Hematopoietic multipotent progenitor cell treated with erythropoietin and hydrocortisone succinate and interleukin-3 and kit ligand, for 8 days (in vitro differentiated cells): Measurements from ENCODE around the gene LYPD4.
"Not testable (repeated sequence)": the region's sequence is repeated elsewhere in the genome, so short reads cannot be mapped to it uniquely, and the experiment has no call there.

Source experiments
- DNase-seq: peaks from one replicate; pipeline ENCODE4 v3.0.0-alpha.2; 2015

The LYPD4 gene

GRCh38 chr19:41844601-41845000, at the start of gene LYPD4:
LYPD4 (minus strand) TSS chr19:41844683; CDS start chr19:41839285, 5,398 bp downstream.
- no peak for DNase-seq

GRCh38 chr19:41893899-41894298, 49.4 kb upstream of the LYPD4 start:
- DNase-seq, result no peak

GRCh38 chr19:41892173-41892902, 47.9 kb upstream of the LYPD4 start:
- DNase-seq, result no peak

- DNase-seq, result no peak
These were observed 46.5 kb upstream of the LYPD4 start for GRCh38 chr19:41890936-41891335.

GRCh38 chr19:41889896-41890295, 45.4 kb upstream of the LYPD4 start:
- DNase-seq, result no peak

GRCh38 chr19:41888926-41889325, 44.4 kb upstream of the LYPD4 start:
- DNase-seq, result no peak

- DNase-seq, result no peak
These were observed 43.4 kb upstream of the LYPD4 start for GRCh38 chr19:41887711-41888382.

GRCh38 chr19:41886761-41887710, 42.6 kb upstream of the LYPD4 start:
- no peak for DNase-seq

GRCh38 chr19:41883821-41884733, 39.6 kb upstream of the LYPD4 start:
- DNase-seq, result peak; percentile 97

GRCh38 chr19:41883463-41883820, 39.0 kb upstream of the LYPD4 start:
- DNase-seq, result no peak

- DNase-seq, result no peak
These were observed 38.3 kb upstream of the LYPD4 start, which contains the start of gene ARHGEF1 for GRCh38 chr19:41882568-41883462. ARHGEF1 (plus strand) TSS chr19:41883184; CDS start chr19:41888083, 4,899 bp downstream.

GRCh38 chr19:41880329-41880708, 35.8 kb upstream of the LYPD4 start:
- DNase-seq, result no peak

- no peak for DNase-seq
These were observed 35.3 kb upstream of the LYPD4 start for GRCh38 chr19:41879670-41880328.

- DNase-seq, result no peak
These were observed 34.6 kb upstream of the LYPD4 start for GRCh38 chr19:41879080-41879479.

- no peak for DNase-seq
These were observed 33.7 kb upstream of the LYPD4 start for GRCh38 chr19:41877916-41878905.

- DNase-seq, result no peak
These were observed 32.7 kb upstream of the LYPD4 start, which contains the start of gene CD79A for GRCh38 chr19:41876847-41877832. CD79A (plus strand) TSS chr19:41877279; CDS start chr19:41877305, 26 bp downstream.

- not testable (repeated sequence) for DNase-seq
These were observed 31.5 kb upstream of the LYPD4 start for GRCh38 chr19:41875973-41876372.
